ENCODE results near the gene DDX27. TPM values are rescaled to one million over a fixed set of nuclear protein-coding genes. Genes with fewer than 3 reads are reported as not detected.

Gene DDX27
- total RNA-seq, 2 donors from 2014 or later: 32.9 to 35.0 TPM

DNA sequence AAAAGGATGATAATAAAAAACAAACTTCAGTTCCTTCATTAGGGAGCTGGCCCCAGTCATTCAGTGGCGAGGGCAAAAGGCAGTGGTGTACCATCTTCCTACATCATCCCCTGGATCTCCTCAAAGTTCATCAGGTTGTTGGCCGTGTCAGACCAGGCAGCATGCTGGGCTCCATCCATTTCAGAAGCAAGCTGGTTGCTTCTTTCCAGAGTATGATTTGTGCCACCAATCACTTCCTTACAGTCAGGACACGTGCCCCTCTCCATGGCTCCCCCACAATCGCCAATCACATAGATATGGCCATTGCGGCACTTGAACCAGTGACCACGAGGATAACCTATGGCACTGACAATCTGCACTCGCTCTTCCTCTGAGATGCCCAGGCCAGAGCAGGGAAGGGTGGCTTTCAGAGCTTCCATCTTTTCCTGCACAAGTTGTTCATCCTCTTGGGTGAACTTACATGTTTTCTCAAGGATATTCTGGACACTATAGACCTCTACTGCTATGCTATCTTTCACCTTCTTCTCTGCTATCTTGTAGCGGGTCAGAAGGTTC lies 28.0 kb downstream of the DDX27 start:
- TF ChIP-seq, protein P1, sequence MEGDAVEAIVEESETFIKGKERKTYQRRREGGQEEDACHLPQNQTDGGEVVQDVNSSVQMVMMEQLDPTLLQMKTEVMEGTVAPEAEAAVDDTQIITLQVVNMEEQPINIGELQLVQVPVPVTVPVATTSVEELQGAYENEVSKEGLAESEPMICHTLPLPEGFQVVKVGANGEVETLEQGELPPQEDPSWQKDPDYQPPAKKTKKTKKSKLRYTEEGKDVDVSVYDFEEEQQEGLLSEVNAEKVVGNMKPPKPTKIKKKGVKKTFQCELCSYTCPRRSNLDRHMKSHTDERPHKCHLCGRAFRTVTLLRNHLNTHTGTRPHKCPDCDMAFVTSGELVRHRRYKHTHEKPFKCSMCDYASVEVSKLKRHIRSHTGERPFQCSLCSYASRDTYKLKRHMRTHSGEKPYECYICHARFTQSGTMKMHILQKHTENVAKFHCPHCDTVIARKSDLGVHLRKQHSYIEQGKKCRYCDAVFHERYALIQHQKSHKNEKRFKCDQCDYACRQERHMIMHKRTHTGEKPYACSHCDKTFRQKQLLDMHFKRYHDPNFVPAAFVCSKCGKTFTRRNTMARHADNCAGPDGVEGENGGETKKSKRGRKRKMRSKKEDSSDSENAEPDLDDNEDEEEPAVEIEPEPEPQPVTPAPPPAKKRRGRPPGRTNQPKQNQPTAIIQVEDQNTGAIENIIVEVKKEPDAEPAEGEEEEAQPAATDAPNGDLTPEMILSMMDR (IDR thresholded peaks at IDR 0.05): no peak
- TF ChIP-seq POLR2AphosphoS5 (IDR thresholded peaks at IDR 0.05): no peak
- no peak for TF ChIP-seq POLR2A (IDR thresholded peaks at IDR 0.05)
- WGBS: 85% methylated on average over 8 of the region's 8 CpGs
- H3K27ac ChIP-seq: no peak overlapping the region
- no peak for DNase-seq (ENCODE audit: low spot score)
- no peaks in the 10 kb centered on the region for H3K4me1 ChIP-seq (replicated peaks)
- no peaks in the 10 kb centered on the region for H3K9me3 ChIP-seq
- peaks cover 14 to 20% of the 10 kb centered on the region in 2 donors for H3K36me3 ChIP-seq
- H3K4me3 ChIP-seq: no peak overlapping the region
- no peaks in the 10 kb centered on the region for H3K27me3 ChIP-seq (replicated peaks; ENCODE audit: insufficient read depth)
- intact Hi-C loops (cut with DNase I): loop anchor here (5.0 to 10.0 kb wide), 2 partner anchors 75 to 288 kb away; no protein-coding TSS in a partner anchor

GRCh38 chr20:49247792-49248191 lies 28.6 kb downstream of the DDX27 start:
- intact Hi-C loops (cut with DNase I): loop anchor here (5.0 to 10.0 kb wide), 2 partner anchors 75 to 287 kb away; no protein-coding TSS in a partner anchor
- 77% methylated on average over 5 of the region's 5 CpGs for WGBS
- peaks cover 17 to 20% of the 10 kb centered on the region in 2 donors for H3K36me3 ChIP-seq

DNA sequence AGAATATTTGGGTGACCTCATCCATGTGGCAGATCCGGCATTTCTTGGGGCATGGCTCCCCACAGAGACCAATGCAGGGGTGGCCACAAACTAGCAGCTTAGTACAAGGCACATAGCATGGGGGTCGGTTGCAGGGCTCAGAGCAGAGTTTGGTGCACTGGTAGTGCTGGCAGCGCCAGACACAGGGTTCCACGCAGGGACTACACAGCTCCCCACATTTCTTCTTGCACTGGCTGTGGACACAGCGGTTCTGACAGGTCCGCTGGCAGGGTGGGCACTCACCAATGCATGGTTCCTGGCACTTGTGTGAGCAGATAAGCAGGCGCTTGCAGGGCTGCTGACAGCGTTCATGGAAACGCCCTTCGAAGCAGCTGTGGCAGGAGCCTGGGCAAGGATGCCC lies 29.1 kb downstream of the DDX27 start:
- intact Hi-C loops (cut with DNase I): loop anchor here (5.0 to 10.0 kb wide), 2 partner anchors 74 to 286 kb away; no protein-coding TSS in a partner anchor

More at GRCh38 chr20:49247792-49248191, 28.6 kb downstream of the DDX27 start:
- Histone ChIP-seq H3K27ac (no peak overlapping the region), H3K4me3 (no peak overlapping the region), H3K9me3 (no peaks in the 10 kb centered on the region), H3K27me3 (replicated peaks; ENCODE audit: insufficient read depth) (no peaks in the 10 kb centered on the region), H3K4me1 (replicated peaks) (no peaks in the 10 kb centered on the region)
- TF ChIP-seq POLR2AphosphoS5 (IDR thresholded peaks at IDR 0.05) (no peak), POLR2A (IDR thresholded peaks at IDR 0.05) (no peak)
- TF ChIP-seq, protein P1 (IDR thresholded peaks at IDR 0.05): no peak
- no peak for DNase-seq (ENCODE audit: low spot score)

DNA sequence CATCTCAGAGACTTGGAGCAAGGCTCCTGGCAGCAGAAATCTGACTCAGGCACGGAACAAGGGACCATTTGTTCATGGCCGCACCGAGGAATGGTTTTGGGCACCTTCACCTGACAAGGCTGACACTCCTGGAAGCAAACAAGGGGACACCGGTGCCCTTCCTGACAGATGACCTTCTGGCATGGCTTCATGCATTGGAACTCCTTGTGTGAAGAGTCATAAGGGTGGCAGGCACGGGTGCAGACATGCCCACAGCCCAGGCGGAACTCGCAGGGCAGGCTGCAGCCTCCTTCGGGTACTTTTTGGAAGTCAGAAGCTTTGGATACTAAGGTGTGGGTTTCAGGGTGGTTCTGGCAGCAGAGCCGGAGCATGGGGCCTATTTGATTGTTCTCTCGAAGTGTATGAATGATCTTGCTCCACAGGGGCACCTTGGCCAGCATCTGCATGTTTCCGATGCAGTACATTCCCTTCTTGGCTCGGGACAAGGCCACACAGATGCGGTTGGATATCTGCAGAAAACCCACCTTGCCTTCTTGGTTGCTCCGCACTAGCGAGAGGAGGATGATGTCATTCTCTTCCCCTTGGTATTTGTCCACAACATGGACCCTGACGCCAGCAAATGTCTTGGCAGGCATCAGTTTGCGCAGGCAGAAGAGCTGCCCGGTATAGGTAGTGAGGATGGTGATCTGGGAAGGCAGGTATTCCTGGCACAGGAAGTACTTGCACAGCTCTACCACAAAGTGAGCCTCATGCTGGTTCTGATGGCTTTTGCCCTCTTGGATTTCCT lies 29.9 kb downstream of the DDX27 start:
- DNase-seq (ENCODE audit: low spot score): no peak
- Histone ChIP-seq H3K9me3 (no peaks in the 10 kb centered on the region), H3K36me3 (peaks cover 20 to 24% of the 10 kb centered on the region in 2 donors), H3K27ac (no peak overlapping the region), H3K4me1 (replicated peaks) (no peaks in the 10 kb centered on the region), H3K27me3 (replicated peaks; ENCODE audit: insufficient read depth) (no peaks in the 10 kb centered on the region), H3K4me3 (no peak overlapping the region)
- intact Hi-C loops (cut with DNase I): loop anchor here (5.0 to 10.0 kb wide), 2 partner anchors 73 to 286 kb away; no protein-coding TSS in a partner anchor
- 56% methylated on average over 18 of the region's 18 CpGs for WGBS
- no peak for TF ChIP-seq POLR2A (IDR thresholded peaks at IDR 0.05)
- no peak for TF ChIP-seq POLR2AphosphoS5 (IDR thresholded peaks at IDR 0.05)
- TF ChIP-seq, protein P1 (IDR thresholded peaks at IDR 0.05): no peak

More for the DNA sequence above, 29.1 kb downstream of the DDX27 start:
- no peak for DNase-seq (ENCODE audit: low spot score)
- Histone ChIP-seq H3K27ac (no peak overlapping the region), H3K9me3 (no peaks in the 10 kb centered on the region), H3K27me3 (replicated peaks; ENCODE audit: insufficient read depth) (no peaks in the 10 kb centered on the region), H3K4me1 (replicated peaks) (no peaks in the 10 kb centered on the region), H3K36me3 (peaks cover 17 to 21% of the 10 kb centered on the region in 2 donors), H3K4me3 (no peak overlapping the region)
- TF ChIP-seq POLR2AphosphoS5 (IDR thresholded peaks at IDR 0.05): no peak
- no peak for TF ChIP-seq POLR2A (IDR thresholded peaks at IDR 0.05)
- TF ChIP-seq, protein P1 (IDR thresholded peaks at IDR 0.05): no peak
- 93% methylated on average over 10 of the region's 10 CpGs for WGBS

Data from prostate gland (tissue), 2 donors.